DND-41 (cell line): ENCODE results near the gene PIGU.

Experiments
- ATAC-seq: fragments of 200-7000 bp; cut with Tn5 transposase; 3 replicates; pipeline ENCODE4 v1.9.1; 2021; ENCODE audit warnings: low read depth; ENCODE audit not compliant: insufficient read depth
- DNase-seq: peaks from one replicate; pipeline ENCODE4 v3.0.0-alpha.2; 2020
- H2AFZ ChIP-seq: 2 replicates; pipeline ENCODE4 v1.6.0; 2012; ENCODE audit warnings: low read depth, low read length
- H3K27ac ChIP-seq: 2 replicates; pipeline ENCODE4 v1.5.1; 2012; ENCODE audit warnings: low read length, inconsistent platforms
- H3K27me3 ChIP-seq: fragments of 200-600 bp; sonication (generic); 2 replicates; pipeline ENCODE4 v1.6.0; 2012; ENCODE audit warnings: low read length, mild to moderate bottlenecking, inconsistent platforms; ENCODE audit not compliant: insufficient read depth, poor library complexity
- H3K36me3 ChIP-seq: 2 replicates; pipeline ENCODE4 v1.5.1; 2012; ENCODE audit warnings: low read length, inconsistent platforms; ENCODE audit not compliant: insufficient read depth
- H3K4me1 ChIP-seq: 2 replicates; pipeline ENCODE4 v1.5.1; 2012; ENCODE audit warnings: mild to moderate bottlenecking, low read length; ENCODE audit not compliant: insufficient read depth
- H3K4me2 ChIP-seq: 2 replicates; pipeline ENCODE4 v1.6.0; 2012; ENCODE audit warnings: mild to moderate bottlenecking, moderate library complexity, low read length, inconsistent platforms; ENCODE audit not compliant: insufficient read depth
- H3K4me3 ChIP-seq, 2 experiments: fragments of 200-600 bp in 1 of 2; shearing (Covaris generic) in 1 of 2; 2 replicates each; pipeline ENCODE4 v1.5.1; 2012 to 2016; ENCODE audit warnings: inconsistent platforms in 2 of 2, low read length in 2 of 2, mild to moderate bottlenecking in 2 of 2, low read depth in 1 of 2, moderate library complexity in 1 of 2
- H3K79me2 ChIP-seq: 2 replicates; pipeline ENCODE4 v1.6.0; 2012; ENCODE audit warnings: low read length, inconsistent platforms; ENCODE audit not compliant: insufficient read depth
- H3K9ac ChIP-seq: 2 replicates; pipeline ENCODE4 v1.6.0; 2012; ENCODE audit warnings: low read depth, mild to moderate bottlenecking, inconsistent platforms, low read length, moderate library complexity
- H3K9me3 ChIP-seq: 2 replicates; pipeline ENCODE4 v1.5.1; 2012; ENCODE audit warnings: low read length, moderate library complexity, mild to moderate bottlenecking, inconsistent platforms; ENCODE audit not compliant: insufficient read depth, severe bottlenecking
- H4K20me1 ChIP-seq: 2 replicates; pipeline ENCODE4 v1.6.0; 2012; ENCODE audit warnings: low read length; ENCODE audit not compliant: insufficient read depth
- CTCF ChIP-seq: IDR thresholded peaks from 2 replicates; pipeline ENCODE4 v1.5.1; 2012; ENCODE audit warnings: borderline replicate concordance, low read length, moderate library complexity, mild to moderate bottlenecking; ENCODE audit not compliant: poor library complexity, severe bottlenecking; ENCODE audit errors: extremely low read depth
- EZH2 ChIP-seq: IDR thresholded peaks from 3 replicates; pipeline ENCODE4 v1.6.1; 2012; ENCODE audit warnings: borderline replicate concordance, low read depth, mild to moderate bottlenecking, moderate library complexity, low read length, inconsistent platforms; ENCODE audit not compliant: severe bottlenecking

The PIGU gene

DNA sequence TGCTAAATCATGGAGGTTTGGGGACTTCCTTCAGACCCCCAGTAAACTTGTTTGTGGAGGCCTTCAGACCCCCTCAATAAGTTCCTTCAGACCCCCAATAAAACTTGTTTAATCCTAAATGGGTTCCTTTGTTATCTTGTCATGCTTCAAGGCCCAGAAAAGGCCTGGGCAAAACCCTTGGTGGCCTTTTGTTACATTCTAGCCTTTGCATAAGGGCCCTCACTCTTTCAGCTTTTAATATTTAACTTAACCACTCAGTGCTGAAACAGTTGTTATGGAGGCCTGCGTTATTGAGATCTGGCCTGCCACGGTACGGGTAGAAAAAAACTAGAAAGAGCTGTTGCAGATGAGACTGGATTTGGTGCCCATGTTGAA is 165.0 kb downstream of the PIGU start:
- Histone ChIP-seq H2AFZ (no peak overlapping the region), H3K36me3 (peaks cover 39% of the 10 kb centered on the region), H3K4me3 (no peak overlapping the region), H3K79me2 (peaks cover 7% of the 10 kb centered on the region), H3K4me2 (no peak overlapping the region), H3K9ac (no peak overlapping the region), H3K9me3 (no peaks in the 10 kb centered on the region), H3K27me3 (no peaks in the 10 kb centered on the region), H3K27ac (no peak overlapping the region), H3K4me1 (peaks cover 14% of the 10 kb centered on the region), H4K20me1 (no peaks in the 10 kb centered on the region)
- TF ChIP-seq EZH2 (no peak), CTCF (no peak)
- ATAC-seq: no peak
- DNase-seq: no peak

DNA sequence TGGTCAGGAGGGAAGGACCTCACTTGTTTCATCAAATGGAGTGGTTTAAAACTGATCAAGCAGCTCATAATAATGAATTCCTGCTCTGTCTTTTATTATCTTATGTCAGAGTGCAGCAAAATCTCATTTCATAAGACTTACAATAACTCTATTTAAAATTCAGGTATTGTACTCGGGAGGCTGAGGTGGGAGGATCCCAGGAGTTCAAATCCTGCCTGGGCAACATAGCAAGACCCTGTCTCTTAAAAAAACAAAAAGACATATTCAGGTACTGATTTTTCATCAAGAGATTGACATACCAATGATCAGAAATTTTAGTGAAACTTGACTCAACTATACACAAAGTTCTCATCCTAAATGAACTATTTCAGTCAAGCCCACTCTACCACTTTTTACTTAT is 166.3 kb downstream of the PIGU start:
- Histone ChIP-seq H3K9ac (no peak overlapping the region), H3K27ac (no peak overlapping the region), H3K36me3 (peaks cover 52% of the 10 kb centered on the region), H4K20me1 (no peaks in the 10 kb centered on the region), H3K79me2 (no peaks in the 10 kb centered on the region), H3K27me3 (no peaks in the 10 kb centered on the region), H3K4me3 (no peak overlapping the region), H2AFZ (no peak overlapping the region), H3K4me2 (no peak overlapping the region), H3K4me1 (peaks cover 8% of the 10 kb centered on the region), H3K9me3 (no peaks in the 10 kb centered on the region)
- ATAC-seq: no peak
- DNase-seq: no peak
- TF ChIP-seq EZH2 (no peak), CTCF (no peak)
